Measurements from ENCODE around the gene TJP2.

Gene TJP2

DNA sequence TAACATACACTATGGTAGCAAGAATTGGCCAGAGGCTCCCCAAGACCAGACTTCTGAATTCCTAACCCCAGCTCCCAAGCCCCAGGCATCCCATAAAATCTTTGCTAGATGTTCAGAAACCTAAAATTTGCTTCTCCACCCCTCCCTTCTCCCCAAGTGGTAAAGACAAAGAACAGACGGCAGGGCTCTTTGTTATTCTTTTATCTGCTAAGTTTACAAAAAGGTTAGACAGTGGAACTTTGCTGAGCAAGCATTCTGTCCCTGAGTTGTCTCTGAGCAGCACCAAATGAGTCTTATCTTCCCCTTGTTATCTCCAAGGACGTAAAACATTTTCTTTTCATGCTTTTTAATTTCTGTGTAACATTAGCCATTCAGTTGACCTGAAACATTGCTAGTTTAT lies 30.2 kb downstream of the TJP2 start:
- Histone ChIP-seq H3K36me3 (no peaks in the 10 kb centered on the region), H3K4me1 (peaks cover 0 to 11% (median 0%) of the 10 kb centered on the region in 10 experiments; a peak in 6 of 20 replicates), H4K20me1 (no peaks in the 10 kb centered on the region; a peak in 1 of 22 replicates), H3K4me3 (no peak overlapping the region), H3K9me3 (replicated peaks in 1 of 11) (no peaks in the 10 kb centered on the region), H3K27me3 (no peaks in the 10 kb centered on the region), H3K4me2 (no peak overlapping the region), H3K9ac (no peak overlapping the region), H3K27ac (no peak overlapping the region)
- TF ChIP-seq Cebpa-rat (IDR thresholded peaks at IDR 0.05) = no peak

DNA sequence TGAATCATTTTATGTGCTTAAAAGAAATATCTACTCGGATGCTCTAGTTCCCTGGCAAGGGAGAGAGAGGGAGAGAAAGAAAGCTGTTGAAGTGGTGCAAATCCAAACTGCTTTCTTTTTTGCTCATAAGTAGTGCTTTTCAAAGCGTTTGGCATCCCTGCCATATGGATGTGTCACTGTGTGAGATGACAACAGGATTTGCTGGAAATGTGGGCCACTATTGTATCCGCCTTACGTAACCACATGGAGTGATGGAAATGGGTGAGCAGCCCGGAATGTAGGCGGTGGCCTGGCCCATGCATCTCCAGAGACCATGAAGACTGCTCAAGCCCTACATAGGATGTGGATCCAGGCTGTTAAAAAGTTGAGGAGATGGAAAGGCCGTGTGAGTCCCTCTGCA lies 30.8 kb downstream of the TJP2 start:
- Histone ChIP-seq H3K4me1 (peaks cover 0 to 6% (median 0%) of the 10 kb centered on the region in 10 experiments; a peak in 6 of 20 replicates), H3K4me3 (no peak overlapping the region), H4K20me1 (no peaks in the 10 kb centered on the region; a peak in 1 of 22 replicates), H3K4me2 (no peak overlapping the region), H3K27ac (no peak overlapping the region), H3K9me3 (replicated peaks in 1 of 11) (no peaks in the 10 kb centered on the region), H3K27me3 (no peaks in the 10 kb centered on the region), H3K36me3 (no peaks in the 10 kb centered on the region), H3K9ac (no peak overlapping the region)
- no peak for TF ChIP-seq Cebpa-rat (IDR thresholded peaks at IDR 0.05)

DNA sequence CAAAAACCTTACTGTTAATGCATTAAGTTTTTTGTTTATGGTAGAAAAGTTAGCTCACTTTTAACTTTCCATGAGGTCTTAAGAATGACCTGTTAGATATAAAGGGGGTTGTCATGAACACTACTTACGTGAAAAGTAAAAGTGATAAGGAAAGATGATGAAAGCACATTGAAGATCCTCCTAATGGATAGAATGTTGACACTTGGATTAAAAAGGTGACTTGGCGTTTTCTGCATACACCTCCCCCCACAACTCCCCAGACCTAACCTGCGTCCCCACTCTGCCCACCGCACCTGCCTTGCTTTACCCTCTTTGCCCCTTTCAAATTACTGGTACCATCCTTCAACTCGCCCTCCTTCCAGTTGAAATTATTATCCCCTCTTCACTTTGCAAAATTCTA lies 32.0 kb downstream of the TJP2 start:
- Histone ChIP-seq H3K9ac (no peak overlapping the region), H3K4me2 (no peak overlapping the region), H4K20me1 (no peaks in the 10 kb centered on the region), H3K9me3 (replicated peaks in 1 of 11) (no peaks in the 10 kb centered on the region), H3K27me3 (no peaks in the 10 kb centered on the region), H3K4me1 (no peaks in the 10 kb centered on the region), H3K4me3 (no peak overlapping the region), H3K27ac (no peak overlapping the region), H3K36me3 (no peaks in the 10 kb centered on the region)
- no peak for TF ChIP-seq Cebpa-rat (IDR thresholded peaks at IDR 0.05)

DNA sequence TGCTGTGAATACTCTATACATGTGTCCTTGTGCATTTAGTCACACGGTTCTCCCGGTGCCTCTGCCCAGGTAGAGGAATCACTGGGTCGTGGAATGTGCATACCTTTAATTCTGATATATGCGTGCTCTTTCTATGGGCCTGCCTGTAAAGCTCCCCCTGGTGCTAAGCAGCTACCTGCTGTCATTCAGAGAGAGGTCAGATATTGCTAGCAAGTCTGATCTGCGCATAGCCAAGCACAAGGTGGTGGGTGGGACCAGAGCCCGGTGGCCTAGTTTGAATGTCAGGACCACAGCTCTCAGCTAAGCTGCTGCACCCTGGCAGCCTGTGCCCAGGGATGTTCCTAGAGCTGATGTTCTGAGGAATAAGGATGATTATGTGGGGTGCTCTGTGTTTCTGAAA lies 33.4 kb downstream of the TJP2 start:
- no peaks in the 10 kb centered on the region for H3K9me3 ChIP-seq (replicated peaks in 1 of 11)
- H3K4me2 ChIP-seq = no peak overlapping the region
- H3K27me3 ChIP-seq = no peaks in the 10 kb centered on the region
- no peak overlapping the region for H3K4me3 ChIP-seq
- H4K20me1 ChIP-seq = no peaks in the 10 kb centered on the region
- TF ChIP-seq Cebpa-rat (IDR thresholded peaks at IDR 0.05) = no peak
- no peak overlapping the region for H3K9ac ChIP-seq
- H3K36me3 ChIP-seq = no peaks in the 10 kb centered on the region
- H3K27ac ChIP-seq = no peak overlapping the region
- no peaks in the 10 kb centered on the region for H3K4me1 ChIP-seq

DNA sequence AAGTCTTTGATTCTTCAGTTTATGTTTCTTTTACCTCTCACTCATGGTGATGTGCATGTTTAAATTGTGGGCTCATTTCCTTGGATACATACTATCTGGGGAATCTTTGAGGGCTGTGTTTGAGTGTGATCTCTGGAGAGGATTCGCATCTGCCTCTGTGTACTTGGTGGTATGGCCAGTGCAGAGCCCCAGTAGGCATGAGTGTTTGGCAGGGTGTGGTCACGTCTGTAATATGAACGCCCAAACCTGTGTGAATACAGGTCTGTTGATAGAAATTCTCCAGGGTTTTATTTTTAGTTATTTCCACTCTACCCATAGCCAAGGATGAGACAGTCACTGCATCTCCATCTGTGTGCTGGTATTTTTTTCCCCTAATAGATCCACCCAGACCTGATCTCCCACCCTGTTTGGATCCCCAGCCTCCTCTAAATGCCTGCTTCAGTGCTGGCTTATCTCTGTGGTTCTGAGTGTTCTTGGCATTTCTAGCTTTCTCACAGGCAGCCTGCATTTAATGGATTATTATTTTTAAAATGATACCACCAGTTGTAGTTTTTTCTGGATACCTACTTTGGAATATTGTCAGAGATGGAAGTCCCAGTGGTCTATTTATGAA lies 37.5 kb downstream of the TJP2 start:
- no peaks in the 10 kb centered on the region for H3K27me3 ChIP-seq
- H3K4me3 ChIP-seq = no peak overlapping the region
- H3K27ac ChIP-seq = no peak overlapping the region
- H3K4me2 ChIP-seq = no peak overlapping the region
- H3K9me3 ChIP-seq (replicated peaks in 1 of 11) = no peaks in the 10 kb centered on the region
- H3K4me1 ChIP-seq = no peaks in the 10 kb centered on the region
- peaks cover 0 to 5% (median 0%) of the 10 kb centered on the region in 11 experiments; a peak in 2 of 22 replicates for H3K36me3 ChIP-seq
- TF ChIP-seq Cebpa-rat (IDR thresholded peaks at IDR 0.05) = no peak
- H4K20me1 ChIP-seq = no peaks in the 10 kb centered on the region
- H3K9ac ChIP-seq = no peak overlapping the region

DNA sequence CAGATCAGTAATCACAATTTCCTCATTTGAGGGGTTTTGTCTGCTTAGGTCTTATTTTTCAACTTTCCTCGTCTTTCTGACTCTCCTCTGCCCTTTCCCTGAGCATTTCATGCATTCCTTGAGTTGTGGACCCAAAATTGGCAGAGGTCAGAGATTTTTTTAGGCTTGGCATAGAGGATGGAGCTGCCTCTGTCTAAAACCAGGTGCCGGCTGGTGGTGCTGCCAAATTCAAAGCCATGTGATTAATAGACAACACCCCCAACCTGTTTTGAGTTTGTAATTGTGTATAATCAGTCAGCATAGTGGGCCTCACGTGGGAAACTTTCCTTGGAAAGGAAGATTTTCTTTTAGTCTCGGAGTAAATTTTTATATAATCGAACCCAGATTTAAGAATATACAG lies 39.6 kb downstream of the TJP2 start:
- H4K20me1 ChIP-seq = no peaks in the 10 kb centered on the region
- H3K9ac ChIP-seq = no peak overlapping the region
- no peak for TF ChIP-seq Cebpa-rat (IDR thresholded peaks at IDR 0.05)
- H3K36me3 ChIP-seq = peaks cover 0 to 18% (median 5%) of the 10 kb centered on the region in 11 experiments; a peak in 8 of 22 replicates
- H3K4me1 ChIP-seq = no peaks in the 10 kb centered on the region
- H3K27me3 ChIP-seq = no peaks in the 10 kb centered on the region
- no peaks in the 10 kb centered on the region for H3K9me3 ChIP-seq (replicated peaks in 1 of 11)
- H3K4me3 ChIP-seq = no peak overlapping the region
- H3K4me2 ChIP-seq = no peak overlapping the region
- no peak overlapping the region for H3K27ac ChIP-seq

DNA sequence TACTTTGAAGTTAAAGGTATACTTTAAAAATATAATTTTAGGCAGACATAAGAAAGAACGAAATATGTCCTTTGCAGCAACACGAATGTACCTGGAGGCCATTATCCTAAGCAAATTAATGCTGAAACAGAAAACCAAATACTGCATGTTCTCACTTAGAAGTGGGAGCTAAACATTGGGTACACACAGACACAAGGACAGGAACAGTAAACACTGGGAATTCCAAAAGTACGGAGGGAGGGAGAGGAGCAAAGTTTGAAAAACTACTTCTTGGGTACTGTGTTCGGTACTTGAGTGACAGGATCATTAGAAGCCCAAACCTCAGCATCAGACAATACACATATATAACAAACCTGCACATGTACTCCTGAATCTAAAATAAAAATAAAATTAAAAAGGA lies 40.9 kb downstream of the TJP2 start:
- H3K4me2 ChIP-seq = no peak overlapping the region
- no peak overlapping the region for H3K9ac ChIP-seq
- no peaks in the 10 kb centered on the region for H3K9me3 ChIP-seq (replicated peaks in 1 of 11)
- H3K36me3 ChIP-seq = peaks cover 0 to 23% (median 7%) of the 10 kb centered on the region in 11 experiments; a peak in 8 of 22 replicates
- no peaks in the 10 kb centered on the region for H3K27me3 ChIP-seq
- H3K4me1 ChIP-seq = no peaks in the 10 kb centered on the region
- H3K27ac ChIP-seq = no peak overlapping the region
- TF ChIP-seq Cebpa-rat (IDR thresholded peaks at IDR 0.05) = no peak
- no peak overlapping the region for H3K4me3 ChIP-seq
- H4K20me1 ChIP-seq = no peaks in the 10 kb centered on the region

DNA sequence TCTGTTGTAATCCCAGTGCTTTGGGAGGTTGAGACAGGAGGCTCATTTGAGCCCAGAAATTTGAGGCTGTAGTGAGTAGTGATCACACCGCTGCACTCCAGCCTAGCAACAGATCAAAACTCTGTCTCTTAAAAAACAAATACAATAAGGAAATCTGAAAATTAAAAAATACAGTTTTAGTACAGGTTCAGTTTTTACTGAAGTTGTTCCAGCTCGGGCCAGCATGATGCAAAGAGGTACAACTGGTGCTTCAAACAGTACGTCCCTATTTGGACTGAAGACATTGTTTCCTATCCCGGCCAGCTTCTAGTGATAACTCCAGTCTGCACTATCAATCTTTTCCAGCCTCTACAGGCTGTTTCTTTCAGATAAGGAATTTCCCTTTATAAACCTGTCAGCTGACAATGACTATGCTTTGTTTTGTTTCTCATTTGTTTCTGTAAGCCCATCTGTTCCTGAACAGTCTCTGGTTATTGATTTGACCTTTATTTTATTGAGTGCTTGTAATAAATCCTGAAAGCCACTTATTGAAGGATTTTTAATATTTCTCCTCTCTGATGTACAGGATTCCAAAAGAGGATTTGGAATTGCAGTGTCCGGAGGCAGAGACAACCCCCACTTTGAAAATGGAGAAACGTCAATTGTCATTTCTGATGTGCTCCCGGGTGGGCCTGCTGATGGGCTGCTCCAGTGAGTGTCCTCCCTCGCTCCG lies 41.9 kb downstream of the TJP2 start:
- no peak overlapping the region for H3K27ac ChIP-seq
- no peaks in the 10 kb centered on the region for H3K27me3 ChIP-seq
- H3K9ac ChIP-seq = no peak overlapping the region
- no peaks in the 10 kb centered on the region for H3K9me3 ChIP-seq (replicated peaks in 1 of 11)
- H3K4me2 ChIP-seq = no peak overlapping the region
- no peaks in the 10 kb centered on the region for H4K20me1 ChIP-seq
- TF ChIP-seq Cebpa-rat (IDR thresholded peaks at IDR 0.05) = no peak
- H3K36me3 ChIP-seq = peaks cover 0 to 27% (median 11%) of the 10 kb centered on the region in 11 experiments; a peak in 14 of 22 replicates
- no peak overlapping the region for H3K4me3 ChIP-seq
- no peaks in the 10 kb centered on the region for H3K4me1 ChIP-seq

DNA sequence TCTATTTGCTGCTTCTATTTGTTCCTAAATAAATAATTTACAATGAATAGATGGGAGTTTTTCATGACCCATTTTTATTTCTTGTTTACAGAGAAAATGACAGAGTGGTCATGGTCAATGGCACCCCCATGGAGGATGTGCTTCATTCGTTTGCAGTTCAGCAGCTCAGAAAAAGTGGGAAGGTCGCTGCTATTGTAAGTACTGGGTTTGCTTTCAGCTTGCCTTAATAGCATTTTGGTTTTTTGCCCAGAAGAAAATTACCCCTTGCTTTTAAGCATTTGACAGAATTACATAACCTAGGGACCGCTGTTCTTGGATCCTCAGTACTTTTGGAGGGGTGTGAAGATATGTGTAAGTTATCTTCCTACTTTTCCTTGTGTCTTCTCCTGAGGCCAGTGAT lies 44.1 kb downstream of the TJP2 start:
- H4K20me1 ChIP-seq = no peaks in the 10 kb centered on the region
- H3K36me3 ChIP-seq = peaks cover 0 to 45% (median 19%) of the 10 kb centered on the region in 11 experiments; a peak in 14 of 22 replicates
- TF ChIP-seq Cebpa-rat (IDR thresholded peaks at IDR 0.05) = no peak
- no peak overlapping the region for H3K27ac ChIP-seq
- H3K9me3 ChIP-seq (replicated peaks in 1 of 11) = no peaks in the 10 kb centered on the region
- H3K9ac ChIP-seq = no peak overlapping the region
- no peaks in the 10 kb centered on the region for H3K27me3 ChIP-seq
- no peak overlapping the region for H3K4me2 ChIP-seq
- no peak overlapping the region for H3K4me3 ChIP-seq
- H3K4me1 ChIP-seq = no peaks in the 10 kb centered on the region

DNA sequence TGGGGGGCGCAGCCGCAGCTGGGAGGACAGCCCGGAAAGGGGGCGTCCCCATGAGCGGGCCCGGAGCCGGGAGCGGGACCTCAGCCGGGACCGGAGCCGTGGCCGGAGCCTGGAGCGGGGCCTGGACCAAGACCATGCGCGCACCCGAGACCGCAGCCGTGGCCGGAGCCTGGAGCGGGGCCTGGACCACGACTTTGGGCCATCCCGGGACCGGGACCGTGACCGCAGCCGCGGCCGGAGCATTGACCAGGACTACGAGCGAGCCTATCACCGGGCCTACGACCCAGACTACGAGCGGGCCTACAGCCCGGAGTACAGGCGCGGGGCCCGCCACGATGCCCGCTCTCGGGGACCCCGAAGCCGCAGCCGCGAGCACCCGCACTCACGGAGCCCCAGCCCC lies 47.0 kb downstream of the TJP2 start:
- TF ChIP-seq Cebpa-rat (IDR thresholded peaks at IDR 0.05) = no peak
- Histone ChIP-seq H3K27ac (no peak overlapping the region), H3K4me2 (no peak overlapping the region), H3K9me3 (replicated peaks in 1 of 11) (no peaks in the 10 kb centered on the region), H3K4me1 (no peaks in the 10 kb centered on the region), H3K36me3 (peaks cover 0 to 57% (median 26%) of the 10 kb centered on the region in 11 experiments; a peak in 15 of 22 replicates), H3K9ac (no peak overlapping the region), H3K27me3 (no peaks in the 10 kb centered on the region), H4K20me1 (no peaks in the 10 kb centered on the region), H3K4me3 (no peak overlapping the region)
